ENCODE measurements around the gene PCDHB16.
"Not testable (repeated sequence)": the region's sequence is repeated elsewhere in the genome, so short reads cannot be mapped to it uniquely, and the experiment has no call there.

The PCDHB16 gene

GRCh38 chr5:141184117-141184855 is 2.1 kb downstream of the PCDHB16 start:
- DNase-seq (ENCODE audit: low spot score) = not testable (repeated sequence)

GRCh38 chr5:141186897-141187512 is 4.8 kb downstream of the PCDHB16 start, which contains the start of gene PCDHB9:
PCDHB9 (plus strand) TSS chr5:141187161; CDS start chr5:141187319, 158 bp downstream.
- DNase-seq (ENCODE audit: low spot score) = peak; percentile 61

GRCh38 chr5:141188682-141189081 is 6.5 kb downstream of the PCDHB16 start:
- not testable (repeated sequence) for DNase-seq (ENCODE audit: low spot score)

- DNase-seq (ENCODE audit: low spot score) = not testable (repeated sequence)
Observed at GRCh38 chr5:141189131-141189530, 6.9 kb downstream of the PCDHB16 start.

GRCh38 chr5:141192110-141192725 is 10.0 kb downstream of the PCDHB16 start, which contains the start of gene PCDHB10:
PCDHB10 (plus strand) TSS chr5:141192353; CDS start chr5:141192553, 200 bp downstream.
- DNase-seq (ENCODE audit: low spot score) = peak; percentile 83

GRCh38 chr5:141194332-141194731 is 12.1 kb downstream of the PCDHB16 start:
- not testable (repeated sequence) for DNase-seq (ENCODE audit: low spot score)

GRCh38 chr5:141196363-141196762 is 14.2 kb downstream of the PCDHB16 start:
- no peak for DNase-seq (ENCODE audit: low spot score)

- DNase-seq (ENCODE audit: low spot score) = peak; percentile 59
Observed at GRCh38 chr5:141199359-141200235, 17.4 kb downstream of the PCDHB16 start, which contains the start of gene PCDHB11. PCDHB11 (plus strand) TSS chr5:141199627; CDS start chr5:141199775, 148 bp downstream.

- DNase-seq (ENCODE audit: low spot score) = not testable (repeated sequence)
Observed at GRCh38 chr5:141201126-141201525, 18.9 kb downstream of the PCDHB16 start.

- not testable (repeated sequence) for DNase-seq (ENCODE audit: low spot score)
Observed at GRCh38 chr5:141201646-141202045, 19.5 kb downstream of the PCDHB16 start.

GRCh38 chr5:141208478-141208877 is 26.3 kb downstream of the PCDHB16 start, which contains the start of gene PCDHB12:
PCDHB12 (plus strand) TSS chr5:141208719; CDS start chr5:141208908, 189 bp downstream.
- no peak for DNase-seq (ENCODE audit: low spot score)

GRCh38 chr5:141210281-141210680 is 28.1 kb downstream of the PCDHB16 start:
- not testable (repeated sequence) for DNase-seq (ENCODE audit: low spot score)

- DNase-seq (ENCODE audit: low spot score) = not testable (repeated sequence)
Observed at GRCh38 chr5:141210849-141211248, 28.7 kb downstream of the PCDHB16 start.

- peak; percentile 58 for DNase-seq (ENCODE audit: low spot score)
Observed at GRCh38 chr5:141213656-141214339, 31.6 kb downstream of the PCDHB16 start, which contains the start of gene PCDHB13. PCDHB13 (plus strand) TSS chr5:141213919; CDS start chr5:141214124, 205 bp downstream.

GRCh38 chr5:141214583-141214982 is 32.4 kb downstream of the PCDHB16 start:
- not testable (repeated sequence) for DNase-seq (ENCODE audit: low spot score)

GRCh38 chr5:141215504-141215903 is 33.3 kb downstream of the PCDHB16 start:
- not testable (repeated sequence) for DNase-seq (ENCODE audit: low spot score)

- DNase-seq (ENCODE audit: low spot score) = not testable (repeated sequence)
Observed at GRCh38 chr5:141216035-141216434, 33.8 kb downstream of the PCDHB16 start.

- DNase-seq (ENCODE audit: low spot score) = no peak
Observed at GRCh38 chr5:141223112-141223783, 41.1 kb downstream of the PCDHB16 start, which contains the start of gene PCDHB14. PCDHB14 (plus strand) TSS chr5:141223343; CDS start chr5:141223506, 163 bp downstream.

- DNase-seq (ENCODE audit: low spot score) = not testable (repeated sequence)
Observed at GRCh38 chr5:141224844-141225243, 42.7 kb downstream of the PCDHB16 start.

- not testable (repeated sequence) for DNase-seq (ENCODE audit: low spot score)
Observed at GRCh38 chr5:141225421-141225820, 43.2 kb downstream of the PCDHB16 start.
